ENCODE data around the gene ECE2. TPM values are rescaled to one million over a fixed set of nuclear protein-coding genes. Genes with fewer than 3 reads are reported as not detected.

Gene ECE2
- polyA plus RNA-seq, 1 of the 3 experiments (the other 2 are of a cell fraction) = 0.03 TPM

- TF ChIP-seq CTCF (IDR thresholded peaks at IDR 0.05) = peak; percentile 56
- no peak for TF ChIP-seq GATA2 (CRISPR knock-in tag; IDR thresholded peaks at IDR 0.05)
- TF ChIP-seq PBX3 (IDR thresholded peaks at IDR 0.05) = no peak
- no peak for TF ChIP-seq NFIC (IDR thresholded peaks at IDR 0.05; ENCODE audit: borderline replicate concordance)
- TF ChIP-seq CHD2 (IDR thresholded peaks at IDR 0.05; ENCODE audit: low read length, partially characterized antibody) = peak; percentile 65
- TF ChIP-seq TEAD4 (IDR thresholded peaks at IDR 0.05; ENCODE audit: borderline replicate concordance, insufficient read depth) = no peak
These were observed 26.2 kb upstream of the ECE2 start, which contains the start of gene EEF1AKMT4 (continued) for GRCh38 chr3:184249412-184250166.

- no peaks in the 10 kb centered on the region for H3K9me3 ChIP-seq
- peak; percentile 85 for DNase-seq
- H3K79me2 ChIP-seq (ENCODE audit: insufficient read depth) = peaks cover 22% of the 10 kb centered on the region
- POLR2A ChIA-PET = interaction anchor here (0.8 kb wide), 1 partner anchor 73 kb away, joined by 3 read pairs; no protein-coding TSS in a partner anchor
- peaks cover 0 to 3% of the 10 kb centered on the region in 2 experiments; a peak in 2 of 4 replicates for H3K4me1 ChIP-seq (ENCODE audit: control insufficient read depth in 1 of 2, insufficient read depth in 2 of 2, low read depth in 1 of 2, low read length in 1 of 2)
- H3K27ac ChIP-seq (ENCODE audit: low read depth in 2 of 2, low read length in 1 of 2) = peak overlapping the region; percentile 52 to 77
- H4K20me1 ChIP-seq (ENCODE audit: insufficient read depth) = no peaks in the 10 kb centered on the region
- H3K36me3 ChIP-seq (replicated peaks in 1 of 2; ENCODE audit: control insufficient read depth in 1 of 2, insufficient read depth in 2 of 2, low read length in 1 of 2) = peaks cover 4 to 5% of the 10 kb centered on the region in 2 experiments
- H3F3A ChIP-seq (replicated peaks; ENCODE audit: insufficient read depth) = peaks cover 10% of the 10 kb centered on the region
- H3K9ac ChIP-seq = peak overlapping the region; percentile 82; the same call in 1 of the 2 replicates
- 19% methylated on average over 17 of the region's 20 CpGs for WGBS (ENCODE audit: low lambda C conversion rate)
- CTCF ChIA-PET = interaction anchor here (0.6 to 3.4 kb wide), 59 partner anchors 8 to 418 kb away, joined by 3 to 30 read pairs (median 5); partner anchors contain the start of genes ABCF3, AP2M1, CAMK2N2 and EIF2B5
- H3K27me3 ChIP-seq (ENCODE audit: insufficient read depth) = no peaks in the 10 kb centered on the region
- H2AFZ ChIP-seq (ENCODE audit: low read depth) = peak overlapping the region; percentile 99; the same call in 1 of the 2 replicates
- H3K4me2 ChIP-seq = peak overlapping the region; percentile 100
- H3K4me3 ChIP-seq (ENCODE audit: low read depth in 2 of 2, low read length in 1 of 2) = peak overlapping the region; percentile 94 to 97
- H3K9me2 ChIP-seq = no peaks in the 10 kb centered on the region
- TF ChIP-seq MAX (IDR thresholded peaks at IDR 0.05; ENCODE audit: low read depth) = no peak
- TF ChIP-seq RFX5 (IDR thresholded peaks at IDR 0.05; ENCODE audit: low read length) = no peak; the same call in 1 of the 2 replicates
- TF ChIP-seq POLR2AphosphoS5 (IDR thresholded peaks at IDR 0.05; ENCODE audit: low read depth, low read length) = no peak
- TF ChIP-seq ELF1 (IDR thresholded peaks at IDR 0.05) = no peak
- TF ChIP-seq USF1 (IDR thresholded peaks at IDR 0.05; ENCODE audit: borderline replicate concordance, low read depth) = no peak
- TF ChIP-seq JUND (IDR thresholded peaks at IDR 0.05) = no peak
- TF ChIP-seq FOXJ3 (CRISPR knock-in tag; IDR thresholded peaks at IDR 0.05) = no peak
- no peak for TF ChIP-seq SIN3A (IDR thresholded peaks at IDR 0.05; ENCODE audit: borderline replicate concordance, low read depth, low read length)
- no peak for TF ChIP-seq PBX3 (IDR thresholded peaks at IDR 0.05)
- TF ChIP-seq NRF1 (IDR thresholded peaks at IDR 0.05; ENCODE audit: low read depth, low read length) = no peak
- no peak for TF ChIP-seq GABPA (IDR thresholded peaks at IDR 0.05; ENCODE audit: low read depth)
- peak; percentile 89 for TF ChIP-seq CTCF (IDR thresholded peaks at IDR 0.05)
- TF ChIP-seq SMC3 (IDR thresholded peaks at IDR 0.05; ENCODE audit: low read depth, low read length) = peak; percentile 82
- TF ChIP-seq FOSL2 (IDR thresholded peaks at IDR 0.05; ENCODE audit: borderline replicate concordance, low read depth) = no peak
These were observed 25.5 kb upstream of the ECE2 start for GRCh38 chr3:184250167-184250828.

Data from SK-N-SH (cell line).